Smooth muscle cell (in vitro differentiated cells): ENCODE results near the gene MEGF6. TPM values are rescaled to one million over a fixed set of nuclear protein-coding genes. Genes with fewer than 3 reads are reported as not detected.

Experiments used
- DNase-seq: peaks from one replicate; lab custom pipeline; 2025; ENCODE audit not compliant: unreplicated experiment; lab: John Stamatoyannopoulos, UW
- H2AFZ ChIP-seq: fragments of 200-600 bp; sonication (generic); 2 replicates; pipeline ENCODE4 v1.6.0; 2016; ENCODE audit warnings: antibody characterized with exemption, low read depth, mild to moderate bottlenecking
- H3F3A ChIP-seq: fragments of 200-600 bp; sonication (generic); 2 replicates; pipeline ENCODE4 v1.6.0; 2017; ENCODE audit warnings: antibody characterized with exemption, low read depth
- H3K27ac ChIP-seq: fragments of 200-600 bp; sonication (generic); 2 replicates; pipeline ENCODE4 v1.5.1; 2016; ENCODE audit warnings: low read depth, mild to moderate bottlenecking
- H3K27me3 ChIP-seq: fragments of 200-600 bp; sonication (generic); 2 replicates; pipeline ENCODE4 v1.6.1; 2016; ENCODE audit warnings: low read depth, mild to moderate bottlenecking
- H3K36me3 ChIP-seq: fragments of 200-600 bp; sonication (generic); 2 replicates; pipeline ENCODE4 v1.5.1; 2016; ENCODE audit warnings: low read depth
- H3K4me1 ChIP-seq: fragments of 200-600 bp; sonication (generic); 2 replicates; pipeline ENCODE4 v1.5.1; 2016; ENCODE audit warnings: low read depth
- H3K4me2 ChIP-seq: fragments of 200-600 bp; sonication (generic); 2 replicates; pipeline ENCODE4 v1.6.0; 2016; ENCODE audit warnings: mild to moderate bottlenecking
- H3K4me3 ChIP-seq: fragments of 200-600 bp; sonication (generic); 2 replicates; pipeline ENCODE4 v1.5.1; 2016; ENCODE audit warnings: mild to moderate bottlenecking
- H3K79me2 ChIP-seq: fragments of 200-600 bp; sonication (generic); 2 replicates; pipeline ENCODE4 v1.6.0; 2016; ENCODE audit warnings: low read depth, mild to moderate bottlenecking
- H3K9ac ChIP-seq: fragments of 200-600 bp; sonication (generic); 2 replicates; pipeline ENCODE4 v1.6.0; 2016; ENCODE audit warnings: low read depth
- H3K9me3 ChIP-seq: fragments of 200-600 bp; sonication (generic); replicated peaks from 2 replicates; pipeline ENCODE4 v1.5.1; 2016; ENCODE audit warnings: low read depth
- H4K20me1 ChIP-seq: fragments of 200-600 bp; sonication (generic); 2 replicates; pipeline ENCODE4 v1.6.0; 2016; ENCODE audit warnings: low read depth
- CTCF ChIP-seq: fragments of 200-600 bp; sonication (generic); IDR thresholded peaks from 2 replicates; pipeline ENCODE4 v1.5.1; 2017; ENCODE audit warnings: borderline replicate concordance, mild to moderate bottlenecking, antibody characterized with exemption; ENCODE audit not compliant: insufficient read depth, poor library complexity, severe bottlenecking
- WGBS: methylation state at CpG from one replicate; pipeline ENCODE4 v1.1.7; 2016; ENCODE audit warnings: low lambda C conversion rate; 5-methylcytosine and 5-hydroxymethylcytosine counted together
- polyA plus RNA-seq: library from polyadenylated mRNA; unstranded; fragments of >200 nt; fragmentation: Nextera tagmentation; extraction: Ambion mirVana; gene quantifications from 2 replicates; pipeline ENCODE4 v1.2.1, GENCODE V29; 2016
- total RNA-seq: library from RNA; depleted of rRNA; stranded (reverse); fragments of >200 nt; gene quantifications from 2 replicates; pipeline ENCODE4 v1.2.3, GENCODE V29; 2014

Gene MEGF6
- total and polyA plus RNA-seq, 2 experiments from 2014 or later, result 6.5 to 12.8 TPM

GRCh38 chr1:3614755-3615742 is 3.7 kb upstream of the MEGF6 start:
- Histone ChIP-seq H3K4me2 (no peak overlapping the region), H3K36me3 (no peaks in the 10 kb centered on the region), H3K9ac (no peak overlapping the region), H3K4me3 (no peak overlapping the region), H3K9me3 (no peaks in the 10 kb centered on the region), H3K4me1 (peaks cover 20% of the 10 kb centered on the region), H3K27ac (no peak overlapping the region), H2AFZ (no peak overlapping the region), H3K79me2 (no peaks in the 10 kb centered on the region), H4K20me1 (no peaks in the 10 kb centered on the region), H3F3A (peaks cover 5% of the 10 kb centered on the region), H3K27me3 (peaks cover 16% of the 10 kb centered on the region)
- DNase-seq, result no peak
- TF ChIP-seq CTCF, result peak; percentile 54
- 59% methylated on average over 20 of the region's 20 CpGs for WGBS

- 77% methylated on average over 7 of the region's 7 CpGs for WGBS
- no peak overlapping the region for H3K9ac ChIP-seq
- H3F3A ChIP-seq, result peaks cover 5% of the 10 kb centered on the region
- H4K20me1 ChIP-seq, result no peaks in the 10 kb centered on the region
- H3K4me3 ChIP-seq, result no peak overlapping the region
- H3K4me2 ChIP-seq, result peak overlapping the region; percentile 91
- peaks cover 17% of the 10 kb centered on the region for H3K27me3 ChIP-seq
- H3K27ac ChIP-seq, result no peak overlapping the region
- no peak for DNase-seq
- no peaks in the 10 kb centered on the region for H3K36me3 ChIP-seq
- H3K79me2 ChIP-seq, result no peaks in the 10 kb centered on the region
- no peak overlapping the region for H2AFZ ChIP-seq
- peaks cover 23% of the 10 kb centered on the region for H3K4me1 ChIP-seq
- no peak for TF ChIP-seq CTCF
- H3K9me3 ChIP-seq, result no peaks in the 10 kb centered on the region
Observed at GRCh38 chr1:3612123-3612522, 815 bp upstream of the MEGF6 start.

DNA sequence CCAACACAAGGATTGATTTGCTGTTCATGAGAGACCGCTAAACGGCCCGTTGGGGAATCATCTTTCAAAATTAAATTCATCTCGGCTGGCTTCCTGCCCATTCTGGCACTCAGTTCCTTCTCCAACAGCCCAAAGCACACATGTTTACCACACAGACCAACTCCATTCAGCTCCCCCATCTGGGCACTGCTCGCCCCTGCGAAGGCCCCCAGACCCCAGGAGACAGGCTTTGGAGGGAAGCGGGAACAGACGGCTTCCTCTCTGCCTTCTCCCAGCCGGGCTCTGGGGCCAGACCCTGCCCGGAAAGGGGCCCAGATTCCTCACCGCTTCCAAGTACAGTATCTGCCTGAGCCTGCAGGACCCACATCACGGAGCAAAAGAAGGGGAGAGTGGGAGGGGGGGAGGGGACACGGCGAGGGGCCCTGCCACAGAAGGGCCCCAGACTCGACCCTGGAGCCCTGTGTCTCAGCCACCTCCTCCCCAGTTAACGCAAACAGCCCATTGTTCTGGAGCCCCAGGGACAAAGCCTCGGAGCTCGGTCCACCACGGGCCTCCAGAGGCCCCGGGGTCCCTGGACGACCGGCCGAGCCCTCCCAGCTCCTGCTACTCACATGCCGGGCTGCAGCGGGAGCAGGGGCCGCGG is 660 bp downstream of the MEGF6 start:
- DNase-seq, result no peak
- H3K27ac ChIP-seq, result no peak overlapping the region
- H2AFZ ChIP-seq, result no peak overlapping the region

More for the DNA sequence above, 660 bp downstream of the MEGF6 start:
- no peak for TF ChIP-seq CTCF
- Histone ChIP-seq H3K27me3 (peaks cover 17% of the 10 kb centered on the region), H3K4me1 (peaks cover 23% of the 10 kb centered on the region), H3K4me3 (peak overlapping the region; percentile 52), H3K79me2 (no peaks in the 10 kb centered on the region), H3K36me3 (no peaks in the 10 kb centered on the region), H3K4me2 (peak overlapping the region; percentile 91), H4K20me1 (no peaks in the 10 kb centered on the region), H3F3A (peaks cover 5% of the 10 kb centered on the region), H3K9ac (no peak overlapping the region), H3K9me3 (no peaks in the 10 kb centered on the region)
- WGBS, result 11% methylated on average over 23 of the region's 27 CpGs
